Brain microvascular endothelial cell (primary cell): Measurements from ENCODE around the gene OSBPL10.
"Not testable (repeated sequence)": the region's sequence is repeated elsewhere in the genome, so short reads cannot be mapped to it uniquely, and the experiment has no call there.

Experiments used
- DNase-seq: peaks from one replicate; pipeline ENCODE4 v3.0.0-alpha.2; 2020
- H3K27ac ChIP-seq: fragments of 250-450 bp; sonication (Bioruptor Pico); 2 replicates; pipeline ENCODE4 v1.5.1; 2020; ENCODE audit warnings: mild to moderate bottlenecking, moderate library complexity
- H3K27me3 ChIP-seq: fragments of 250-450 bp; sonication (Bioruptor Pico); replicated peaks from 2 replicates; pipeline ENCODE4 v1.5.1; 2020; ENCODE audit warnings: mild to moderate bottlenecking
- H3K36me3 ChIP-seq: fragments of 250-450 bp; sonication (Bioruptor Pico); replicated peaks from 2 replicates; pipeline ENCODE4 v1.5.1; 2020; ENCODE audit warnings: mild to moderate bottlenecking
- H3K4me3 ChIP-seq: 2 replicates; pipeline ENCODE4 v1.5.1; 2011; ENCODE audit warnings: low read depth, mild to moderate bottlenecking, control low read depth, low read length, moderate library complexity
- in situ Hi-C: cut with HindIII; loops from 2 replicates; pipeline ENCODE4 v1.10.0; 2017; ENCODE audit warnings: low sequenced_read_pairs, low pct_ligation_motif_present
- TF ChIP-seq, protein P1 (sequence below): IDR thresholded peaks from 2 replicates; pipeline ENCODE4 v1.5.1; 2011; ENCODE audit warnings: low read depth, mild to moderate bottlenecking, moderate library complexity, low read length, control low read depth, inconsistent platforms; ENCODE audit errors: missing control alignments

Gene OSBPL10

DNA sequence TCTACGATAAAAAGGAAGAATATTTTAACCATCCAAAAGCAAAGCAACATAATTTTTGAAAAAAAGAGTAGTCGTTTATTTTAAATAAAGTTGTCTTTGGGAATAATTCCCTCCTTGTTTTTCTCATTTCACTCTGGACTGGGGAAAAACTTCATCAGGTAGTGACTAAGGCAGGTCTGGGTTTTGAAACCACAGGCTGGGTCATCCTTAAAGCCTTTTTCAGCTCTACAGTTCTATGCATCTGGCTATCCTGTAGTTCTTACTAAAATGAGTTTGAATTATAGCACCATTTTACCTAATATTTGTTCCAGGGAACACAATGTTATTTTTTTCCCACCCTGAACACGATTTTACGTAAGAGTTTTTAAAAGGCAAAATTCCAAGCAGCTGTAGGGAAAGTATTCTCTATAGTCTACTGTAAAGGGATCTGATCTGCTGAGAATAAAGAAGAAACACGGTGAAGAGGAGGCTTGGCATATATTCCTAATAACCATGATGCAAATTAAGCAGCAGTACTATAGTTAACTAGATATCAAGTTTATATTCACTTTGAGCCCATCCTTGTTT, 107.7 kb downstream of the OSBPL10 start:
- H3K4me3 ChIP-seq = no peak overlapping the region
- H3K27me3 ChIP-seq = no peaks in the 10 kb centered on the region
- no peak for DNase-seq
- H3K36me3 ChIP-seq = no peaks in the 10 kb centered on the region
- TF ChIP-seq, protein P1, sequence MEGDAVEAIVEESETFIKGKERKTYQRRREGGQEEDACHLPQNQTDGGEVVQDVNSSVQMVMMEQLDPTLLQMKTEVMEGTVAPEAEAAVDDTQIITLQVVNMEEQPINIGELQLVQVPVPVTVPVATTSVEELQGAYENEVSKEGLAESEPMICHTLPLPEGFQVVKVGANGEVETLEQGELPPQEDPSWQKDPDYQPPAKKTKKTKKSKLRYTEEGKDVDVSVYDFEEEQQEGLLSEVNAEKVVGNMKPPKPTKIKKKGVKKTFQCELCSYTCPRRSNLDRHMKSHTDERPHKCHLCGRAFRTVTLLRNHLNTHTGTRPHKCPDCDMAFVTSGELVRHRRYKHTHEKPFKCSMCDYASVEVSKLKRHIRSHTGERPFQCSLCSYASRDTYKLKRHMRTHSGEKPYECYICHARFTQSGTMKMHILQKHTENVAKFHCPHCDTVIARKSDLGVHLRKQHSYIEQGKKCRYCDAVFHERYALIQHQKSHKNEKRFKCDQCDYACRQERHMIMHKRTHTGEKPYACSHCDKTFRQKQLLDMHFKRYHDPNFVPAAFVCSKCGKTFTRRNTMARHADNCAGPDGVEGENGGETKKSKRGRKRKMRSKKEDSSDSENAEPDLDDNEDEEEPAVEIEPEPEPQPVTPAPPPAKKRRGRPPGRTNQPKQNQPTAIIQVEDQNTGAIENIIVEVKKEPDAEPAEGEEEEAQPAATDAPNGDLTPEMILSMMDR = no peak
- no peak overlapping the region for H3K27ac ChIP-seq
- in situ Hi-C loops = no loop called here

DNA sequence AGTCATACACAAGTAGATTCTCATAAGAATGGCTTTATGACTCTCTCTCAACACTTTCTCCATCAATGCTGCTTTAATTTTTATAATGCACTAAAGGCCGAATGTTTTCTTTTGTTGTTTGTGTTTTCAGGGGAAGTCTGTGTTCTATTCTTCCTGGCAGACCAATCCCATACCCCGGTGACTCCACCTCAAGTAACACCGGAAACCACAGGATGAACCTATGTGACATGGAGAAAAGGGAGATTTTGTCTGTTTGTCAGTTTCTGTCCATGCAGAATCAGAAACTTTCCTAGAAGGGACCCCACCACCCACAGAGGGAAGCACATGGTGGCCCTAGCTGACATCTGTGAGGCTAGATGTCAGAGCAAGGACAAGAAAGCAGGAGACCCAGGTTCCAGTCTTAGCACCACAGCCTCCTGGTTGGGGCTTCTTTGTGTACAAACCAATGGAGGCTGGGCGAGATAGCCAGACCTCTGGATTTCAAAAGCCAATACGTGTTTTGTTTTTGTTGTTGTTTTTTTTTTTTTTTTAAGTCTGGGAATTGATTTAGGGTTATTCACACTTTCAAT, 109.0 kb downstream of the OSBPL10 start:
- in situ Hi-C loops = no loop called here
- Histone ChIP-seq H3K4me3 (no peak overlapping the region), H3K36me3 (no peaks in the 10 kb centered on the region), H3K27ac (no peak overlapping the region), H3K27me3 (no peaks in the 10 kb centered on the region)
- DNase-seq = no peak
- TF ChIP-seq, protein P1 = no peak

GRCh38 chr3:31870111-31870510, 111.0 kb downstream of the OSBPL10 start:
- H3K27me3 ChIP-seq, in situ Hi-C loops, H3K36me3 ChIP-seq, H3K4me3 ChIP-seq, DNase-seq, H3K27ac ChIP-seq: not testable (repeated sequence)

DNA sequence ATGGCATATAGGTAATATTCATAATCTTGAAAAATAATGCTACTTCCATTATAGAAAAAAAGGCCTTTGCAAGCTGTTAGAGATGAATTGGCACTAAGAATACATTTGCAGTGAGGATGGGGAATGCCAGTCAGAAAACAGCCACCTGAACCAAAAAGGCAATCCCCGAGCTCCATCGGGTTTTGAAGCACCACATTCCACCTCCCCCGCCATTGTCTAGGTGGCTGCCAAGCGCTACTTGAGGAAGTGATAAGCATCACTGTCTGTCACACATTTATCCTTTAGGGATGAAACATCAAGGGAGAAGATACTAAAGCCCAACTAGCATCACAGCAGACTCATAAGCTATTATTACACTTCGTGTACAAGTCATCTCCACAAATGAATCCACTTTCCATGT, 112.8 kb downstream of the OSBPL10 start:
- Histone ChIP-seq H3K27ac (no peak overlapping the region), H3K27me3 (no peaks in the 10 kb centered on the region), H3K4me3 (no peak overlapping the region), H3K36me3 (no peaks in the 10 kb centered on the region)
- in situ Hi-C loops = no loop called here
- no peak for DNase-seq
- TF ChIP-seq, protein P1 = no peak

- Histone ChIP-seq H3K27ac (no peak overlapping the region), H3K27me3 (no peaks in the 10 kb centered on the region), H3K36me3 (no peaks in the 10 kb centered on the region), H3K4me3 (no peak overlapping the region)
- no peak for DNase-seq
- TF ChIP-seq, protein P1 = no peak
- in situ Hi-C loops = no loop called here
Observed at GRCh38 chr3:31862666-31863279, 118.3 kb downstream of the OSBPL10 start.

DNA sequence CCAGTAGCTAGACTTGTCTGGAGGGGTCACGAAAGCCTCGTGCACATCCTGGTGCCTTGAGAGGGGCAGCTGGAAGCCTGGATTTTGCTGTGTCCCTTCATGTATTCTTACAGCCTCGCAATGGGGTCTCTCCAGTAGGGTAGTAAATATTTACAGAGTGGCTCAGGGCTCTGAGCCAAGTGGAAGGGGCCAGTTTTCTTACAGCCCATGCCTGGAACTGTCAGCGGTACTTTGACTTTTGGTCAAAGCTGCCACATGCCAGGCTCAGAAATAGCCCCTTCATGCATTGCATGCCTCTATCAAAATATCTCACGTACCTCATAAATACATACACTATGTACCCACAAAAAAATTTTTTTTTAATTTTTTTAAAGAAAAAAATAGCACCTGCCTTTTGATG, 119.2 kb downstream of the OSBPL10 start:
- in situ Hi-C loops = no loop called here
- Histone ChIP-seq H3K27ac (no peak overlapping the region), H3K27me3 (no peaks in the 10 kb centered on the region), H3K36me3 (no peaks in the 10 kb centered on the region), H3K4me3 (no peak overlapping the region)
- TF ChIP-seq, protein P1 = no peak
- DNase-seq = no peak

GRCh38 chr3:31860642-31861041, 120.4 kb downstream of the OSBPL10 start:
- DNase-seq, H3K4me3 ChIP-seq, H3K27me3 ChIP-seq, H3K27ac ChIP-seq, in situ Hi-C loops, H3K36me3 ChIP-seq: not testable (repeated sequence)
